OCI-M1 (cell line): Measurements from ENCODE around the gene TSPAN33.
"Not testable (repeated sequence)": the region's sequence is repeated elsewhere in the genome, so short reads cannot be mapped to it uniquely, and the experiment has no call there.

Experiments used
- DNase-seq: peaks from one replicate; lab custom pipeline; 2025; lab: John Stamatoyannopoulos, UW

Gene TSPAN33

GRCh38 chr7:129170441-129171021 lies 26.0 kb downstream of the TSPAN33 start:
- DNase-seq, result no peak

GRCh38 chr7:129173861-129174260 lies 29.4 kb downstream of the TSPAN33 start:
- not testable (repeated sequence) for DNase-seq

- DNase-seq, result no peak
Measured at GRCh38 chr7:129176916-129177710, 32.6 kb downstream of the TSPAN33 start.

- DNase-seq, result no peak
Measured at GRCh38 chr7:129184981-129185670, 40.6 kb downstream of the TSPAN33 start.

GRCh38 chr7:129186749-129187260 lies 42.3 kb downstream of the TSPAN33 start:
- DNase-seq, result no peak

GRCh38 chr7:129187681-129188371 lies 43.3 kb downstream of the TSPAN33 start:
- DNase-seq, result no peak

- no peak for DNase-seq
Measured at GRCh38 chr7:129188372-129188891, 43.9 kb downstream of the TSPAN33 start, which contains the start of gene SMO. SMO (plus strand) TSS chr7:129188633; CDS start chr7:129189152, 519 bp downstream.

- DNase-seq, result no peak
Measured at GRCh38 chr7:129188892-129189660, 44.6 kb downstream of the TSPAN33 start.

- DNase-seq, result no peak
Measured at GRCh38 chr7:129189661-129190310, 45.3 kb downstream of the TSPAN33 start.

GRCh38 chr7:129191272-129191671 lies 46.8 kb downstream of the TSPAN33 start:
- no peak for DNase-seq

GRCh38 chr7:129193892-129194291 lies 49.4 kb downstream of the TSPAN33 start:
- DNase-seq, result no peak

GRCh38 chr7:129197771-129198170 lies 53.3 kb downstream of the TSPAN33 start:
- no peak for DNase-seq

- no peak for DNase-seq
Measured at GRCh38 chr7:129199406-129199805, 54.9 kb downstream of the TSPAN33 start.

- DNase-seq, result no peak
Measured at GRCh38 chr7:129202058-129202777, 57.7 kb downstream of the TSPAN33 start.

GRCh38 chr7:129203050-129203741 lies 58.7 kb downstream of the TSPAN33 start:
- no peak for DNase-seq

GRCh38 chr7:129205126-129205818 lies 60.8 kb downstream of the TSPAN33 start:
- no peak for DNase-seq

- DNase-seq, result no peak
Measured at GRCh38 chr7:129205987-129206785, 61.7 kb downstream of the TSPAN33 start.

- no peak for DNase-seq
Measured at GRCh38 chr7:129208667-129209066, 64.2 kb downstream of the TSPAN33 start.
